Thoracic aorta (tissue), 2 donors: ENCODE measurements around the gene NPW. TPM values are rescaled to one million over a fixed set of nuclear protein-coding genes. Genes with fewer than 3 reads are reported as not detected.

ENCODE experiments used
- ATAC-seq: fragments of 150-250 bp; one replicate; pipeline ENCODE4 v1.8.0; 2017; ENCODE audit warnings: low read depth; ENCODE audit not compliant: insufficient number of reproducible peaks, low FRiP score
- DNase-seq: peaks from one replicate; pipeline ENCODE4 v3.0.0-alpha.2; 2020; ENCODE audit warnings: low spot score
- H3K27ac ChIP-seq, 2 donors: fragments of 200-600 bp; sonication (generic); 1 replicate in 1 of 2; 2 replicates in 1 of 2; pipeline ENCODE4 v1.5.1; 2016; ENCODE audit warnings: mild to moderate bottlenecking in 2 of 2, moderate library complexity in 2 of 2
- H3K27me3 ChIP-seq: fragments of 200-600 bp; sonication (generic); replicated peaks from 2 replicates; pipeline ENCODE4 v1.6.0; 2016; ENCODE audit warnings: mild to moderate bottlenecking; ENCODE audit not compliant: insufficient read depth
- H3K36me3 ChIP-seq: fragments of 200-600 bp; sonication (generic); one replicate; pipeline ENCODE4 v1.5.1; 2016
- H3K4me1 ChIP-seq, 2 donors: fragments of 200-600 bp; sonication (generic); 1 replicate in 1 of 2; 2 replicates in 1 of 2; pipeline versions ENCODE4 v1.5.1 to v1.6.0; 2016; ENCODE audit warnings: low read depth in 2 of 2, mild to moderate bottlenecking in 1 of 2; ENCODE audit not compliant: control insufficient read depth in 1 of 2
- H3K4me3 ChIP-seq: fragments of 200-600 bp; sonication (generic); 2 replicates; pipeline ENCODE4 v1.5.1; 2016; ENCODE audit warnings: mild to moderate bottlenecking
- H3K9me3 ChIP-seq: fragments of 200-600 bp; sonication (generic); 2 replicates; pipeline ENCODE4 v1.5.1; 2016
- CTCF ChIP-seq: fragments of 200-600 bp; sonication (generic); IDR thresholded peaks from one replicate; pipeline ENCODE4 v1.5.1; 2019; ENCODE audit warnings: antibody characterized with exemption
- total RNA-seq, 2 donors: library from RNA; depleted of rRNA; stranded (reverse); fragments of >200 nt; gene quantifications; one replicate each; pipeline versions ENCODE4 v1.1.0 to v1.2.3, GENCODE V29; 2016

The NPW gene
- total RNA-seq, 2 donors from 2014 or later = not detected

GRCh38 chr16:1984347-1985225 is 35.0 kb upstream of the NPW start:
- no peak for TF ChIP-seq CTCF
- no peak for DNase-seq
- Histone ChIP-seq H3K9me3 (no peaks in the 10 kb centered on the region), H3K27me3 (peaks cover 4% of the 10 kb centered on the region), H3K27ac (peak overlapping the region; percentile 38 to 53), H3K4me3 (peak overlapping the region; percentile 92), H3K36me3 (peaks cover 8% of the 10 kb centered on the region), H3K4me1 (peaks cover 7 to 21% of the 10 kb centered on the region in 2 donors)
- ATAC-seq = no peak

GRCh38 chr16:1985466-1986150 is 34.0 kb upstream of the NPW start:
- no peak overlapping the region for H3K4me3 ChIP-seq
- no peak overlapping the region for H3K27ac ChIP-seq
- peaks cover 8% of the 10 kb centered on the region for H3K36me3 ChIP-seq
- no peak for DNase-seq
- TF ChIP-seq CTCF = no peak
- H3K27me3 ChIP-seq = peaks cover 4% of the 10 kb centered on the region
- no peaks in the 10 kb centered on the region for H3K9me3 ChIP-seq
- peaks cover 7 to 25% of the 10 kb centered on the region in 2 donors for H3K4me1 ChIP-seq
- no peak for ATAC-seq

GRCh38 chr16:1987198-1987597 is 32.4 kb upstream of the NPW start:
- DNase-seq (no peak), ATAC-seq (no peak)
- Histone ChIP-seq H3K36me3 (peaks cover 8% of the 10 kb centered on the region), H3K27ac (no peak overlapping the region), H3K9me3 (no peaks in the 10 kb centered on the region), H3K4me3 (no peak overlapping the region), H3K4me1 (peaks cover 16 to 38% of the 10 kb centered on the region in 2 donors), H3K27me3 (peaks cover 7% of the 10 kb centered on the region)
- no peak for TF ChIP-seq CTCF

GRCh38 chr16:1989209-1990100 is 30.1 kb upstream of the NPW start, which contains the start of gene SYNGR3:
TSS of gene SYNGR3 (plus strand) at chr16:1989970. CDS start at chr16:1990103, 133 bp downstream.
- Histone ChIP-seq H3K36me3 (peaks cover 8% of the 10 kb centered on the region), H3K4me3 (peak within 1 kb of the TSS; percentile 65), H3K9me3 (no peaks in the 10 kb centered on the region), H3K27ac (no peak within 1 kb of the TSS), H3K4me1 (peaks cover 16 to 36% of the 10 kb centered on the region in 2 donors), H3K27me3 (peaks cover 7% of the 10 kb centered on the region)
- ATAC-seq = no peak
- TF ChIP-seq CTCF = no peak
- DNase-seq = no peak
